ENCODE data around the gene BTRC. TPM values are rescaled to one million over a fixed set of nuclear protein-coding genes. Genes with fewer than 3 reads are reported as not detected.

BTRC gene
- total RNA-seq, 4 donors from 2014 or later = 11.9 to 19.0 (median 12.2) TPM

DNA sequence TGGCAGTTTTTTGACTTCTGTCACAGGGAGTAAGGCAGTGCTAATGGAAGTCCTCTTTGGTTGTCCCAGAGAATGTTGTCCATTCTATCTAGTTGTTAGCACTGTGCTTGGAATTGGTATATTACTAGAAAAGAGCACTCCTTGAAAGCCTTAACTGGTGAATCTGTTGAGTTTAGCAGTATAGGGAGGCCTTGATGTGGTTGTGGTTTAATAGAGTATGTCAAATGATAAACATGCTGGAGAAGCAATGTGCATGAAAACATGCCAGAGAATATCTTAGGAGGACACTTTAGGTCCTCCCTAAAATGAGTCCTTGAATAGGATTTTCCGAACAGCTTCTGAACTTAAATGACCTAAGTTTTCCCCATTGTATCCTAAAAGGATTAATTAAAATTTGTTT lies 98.6 kb downstream of the BTRC start:
- Histone ChIP-seq H3K36me3 (no peaks in the 10 kb centered on the region), H3K4me3 (no peak overlapping the region), H3K27ac (no peak overlapping the region), H3K4me1 (no peaks in the 10 kb centered on the region), H3K27me3 (no peaks in the 10 kb centered on the region), H3K9me3 (no peaks in the 10 kb centered on the region)
- TF ChIP-seq, protein P1, sequence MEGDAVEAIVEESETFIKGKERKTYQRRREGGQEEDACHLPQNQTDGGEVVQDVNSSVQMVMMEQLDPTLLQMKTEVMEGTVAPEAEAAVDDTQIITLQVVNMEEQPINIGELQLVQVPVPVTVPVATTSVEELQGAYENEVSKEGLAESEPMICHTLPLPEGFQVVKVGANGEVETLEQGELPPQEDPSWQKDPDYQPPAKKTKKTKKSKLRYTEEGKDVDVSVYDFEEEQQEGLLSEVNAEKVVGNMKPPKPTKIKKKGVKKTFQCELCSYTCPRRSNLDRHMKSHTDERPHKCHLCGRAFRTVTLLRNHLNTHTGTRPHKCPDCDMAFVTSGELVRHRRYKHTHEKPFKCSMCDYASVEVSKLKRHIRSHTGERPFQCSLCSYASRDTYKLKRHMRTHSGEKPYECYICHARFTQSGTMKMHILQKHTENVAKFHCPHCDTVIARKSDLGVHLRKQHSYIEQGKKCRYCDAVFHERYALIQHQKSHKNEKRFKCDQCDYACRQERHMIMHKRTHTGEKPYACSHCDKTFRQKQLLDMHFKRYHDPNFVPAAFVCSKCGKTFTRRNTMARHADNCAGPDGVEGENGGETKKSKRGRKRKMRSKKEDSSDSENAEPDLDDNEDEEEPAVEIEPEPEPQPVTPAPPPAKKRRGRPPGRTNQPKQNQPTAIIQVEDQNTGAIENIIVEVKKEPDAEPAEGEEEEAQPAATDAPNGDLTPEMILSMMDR (IDR thresholded peaks at IDR 0.05) = no peak
- no peak for TF ChIP-seq POLR2A (IDR thresholded peaks at IDR 0.05)
- DNase-seq = no peak

DNA sequence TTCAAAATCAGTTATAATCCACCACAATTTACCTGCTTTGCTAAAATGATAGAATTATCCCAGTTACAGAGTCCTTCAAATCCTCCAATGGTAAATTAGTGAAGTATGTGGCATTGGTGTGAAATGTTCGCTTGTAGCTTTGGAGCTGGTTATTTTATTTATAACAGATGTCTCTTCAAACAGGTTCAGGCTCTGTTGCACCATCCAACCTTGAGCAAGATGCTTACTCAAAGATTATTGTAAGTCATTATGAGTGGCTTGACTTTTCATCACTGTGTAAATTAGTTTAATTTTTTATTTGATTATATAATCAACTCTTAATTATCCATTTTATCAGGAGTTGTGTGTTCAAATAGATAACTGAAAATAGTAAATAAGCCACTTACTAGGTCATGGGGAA lies 99.4 kb downstream of the BTRC start:
- H3K36me3 ChIP-seq = no peaks in the 10 kb centered on the region
- no peak overlapping the region for H3K27ac ChIP-seq
- TF ChIP-seq, protein P1 (IDR thresholded peaks at IDR 0.05) = no peak
- TF ChIP-seq POLR2A (IDR thresholded peaks at IDR 0.05) = no peak
- no peak for DNase-seq
- no peaks in the 10 kb centered on the region for H3K9me3 ChIP-seq
- no peak overlapping the region for H3K4me3 ChIP-seq
- no peaks in the 10 kb centered on the region for H3K27me3 ChIP-seq
- H3K4me1 ChIP-seq = no peaks in the 10 kb centered on the region

- Histone ChIP-seq H3K4me1 (no peaks in the 10 kb centered on the region), H3K36me3 (no peaks in the 10 kb centered on the region), H3K9me3 (no peaks in the 10 kb centered on the region), H3K27me3 (no peaks in the 10 kb centered on the region), H3K27ac (no peak overlapping the region), H3K4me3 (no peak overlapping the region)
- DNase-seq = no peak
- TF ChIP-seq, protein P1 (IDR thresholded peaks at IDR 0.05) = no peak
- TF ChIP-seq POLR2A (IDR thresholded peaks at IDR 0.05) = no peak
Observed at GRCh38 chr10:101453791-101454718, 100.1 kb downstream of the BTRC start.

- no peaks in the 10 kb centered on the region for H3K9me3 ChIP-seq
- no peaks in the 10 kb centered on the region for H3K4me1 ChIP-seq
- DNase-seq = no peak
- H3K27ac ChIP-seq = no peak overlapping the region
- no peaks in the 10 kb centered on the region for H3K27me3 ChIP-seq
- TF ChIP-seq POLR2A (IDR thresholded peaks at IDR 0.05) = no peak
- H3K4me3 ChIP-seq = no peak overlapping the region
- peaks cover 0 to 4% (median 0%) of the 10 kb centered on the region in 3 donors for H3K36me3 ChIP-seq
Observed at GRCh38 chr10:101458869-101459268, 104.9 kb downstream of the BTRC start.

- H3K27ac ChIP-seq = no peak overlapping the region
- DNase-seq = no peak
- no peaks in the 10 kb centered on the region for H3K9me3 ChIP-seq
- peaks cover 0 to 4% (median 0%) of the 10 kb centered on the region in 3 donors for H3K36me3 ChIP-seq
- H3K4me3 ChIP-seq = no peak overlapping the region
- no peaks in the 10 kb centered on the region for H3K27me3 ChIP-seq
- no peaks in the 10 kb centered on the region for H3K4me1 ChIP-seq
- TF ChIP-seq, protein P1 (IDR thresholded peaks at IDR 0.05) = no peak
- TF ChIP-seq POLR2A (IDR thresholded peaks at IDR 0.05) = no peak
Observed at GRCh38 chr10:101464082-101464481, 110.1 kb downstream of the BTRC start.

- DNase-seq = no peak
- H3K4me3 ChIP-seq = no peak overlapping the region
- no peaks in the 10 kb centered on the region for H3K9me3 ChIP-seq
- TF ChIP-seq, protein P1 (IDR thresholded peaks at IDR 0.05) = no peak
- TF ChIP-seq POLR2A (IDR thresholded peaks at IDR 0.05) = no peak
- H3K4me1 ChIP-seq = no peaks in the 10 kb centered on the region
- H3K27me3 ChIP-seq = no peaks in the 10 kb centered on the region
- H3K27ac ChIP-seq = no peak overlapping the region
- H3K36me3 ChIP-seq = peaks cover 0 to 4% (median 0%) of the 10 kb centered on the region in 3 donors
Observed at GRCh38 chr10:101464599-101464998, 110.6 kb downstream of the BTRC start.

Measured in Peyer's patch (tissue), 4 donors.